HG03097 (cell line): Measurements from ENCODE around the gene LINGO4.
"Not testable (repeated sequence)": the region's sequence is repeated elsewhere in the genome, so short reads cannot be mapped to it uniquely, and the experiment has no call there.

Experiments used
- ATAC-seq: cut with Tn5 transposase; IDR thresholded peaks from one replicate; pipeline ENCODE4 v1.9.1; 2021; ENCODE audit not compliant: unreplicated experiment, low FRiP score

The LINGO4 gene

DNA sequence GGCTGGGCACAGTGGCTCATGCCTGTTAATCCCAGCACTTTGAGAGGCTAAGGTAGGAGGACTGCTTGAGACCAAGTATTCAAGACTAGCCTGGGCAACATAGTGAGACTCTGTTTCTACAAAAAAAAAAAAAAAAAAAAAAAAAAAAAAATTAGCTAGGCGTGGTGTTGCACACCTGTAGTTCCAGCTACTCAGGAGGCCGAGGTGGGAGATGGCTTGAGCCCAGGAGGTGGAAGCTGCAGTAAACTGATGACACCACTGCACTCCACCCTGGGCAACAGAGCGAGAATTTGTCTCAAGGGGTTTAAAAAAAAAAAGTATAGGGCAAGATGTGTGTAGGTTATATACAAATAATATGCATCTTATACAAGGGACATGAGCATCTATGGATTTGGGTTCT is 17.5 kb downstream of the LINGO4 start:
- no peak for ATAC-seq

DNA sequence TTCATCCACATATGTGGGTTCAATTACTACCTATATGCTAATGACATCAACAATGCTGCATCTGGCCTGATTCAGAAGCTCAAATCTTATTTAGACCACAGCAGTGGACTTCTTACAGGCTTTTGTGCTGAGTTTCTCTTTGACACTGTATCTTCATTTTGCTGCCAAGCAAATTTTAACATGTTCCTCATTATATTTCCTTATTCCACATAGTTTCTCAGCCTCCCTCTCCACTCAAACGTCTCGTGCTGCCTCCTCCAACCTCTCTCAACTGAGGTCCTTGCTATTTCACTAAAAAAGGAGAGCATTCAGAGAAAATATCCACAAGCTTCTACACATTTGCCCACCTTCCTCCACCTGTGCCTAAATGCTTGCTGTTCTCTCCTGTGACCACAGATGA is 21.4 kb downstream of the LINGO4 start:
- ATAC-seq = no peak

DNA sequence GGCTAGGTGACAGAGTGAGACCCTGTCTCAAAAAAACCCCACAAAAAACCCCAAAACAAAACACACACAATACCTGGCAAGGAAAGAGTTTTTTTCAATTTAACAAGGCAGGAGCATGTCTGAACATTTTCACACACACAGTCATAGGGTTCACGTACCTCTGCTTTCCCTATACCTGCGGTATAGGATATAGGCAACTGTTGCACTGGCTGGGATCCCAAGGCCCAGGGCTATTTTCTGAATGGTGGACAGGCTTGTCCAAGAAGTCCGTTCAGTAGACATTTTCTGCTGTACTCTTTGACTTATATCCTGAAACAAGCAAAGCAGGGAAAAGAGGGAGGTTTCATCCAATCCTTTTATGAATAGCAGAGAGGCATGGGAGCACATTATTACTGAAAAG is 22.5 kb downstream of the LINGO4 start:
- no peak for ATAC-seq

DNA sequence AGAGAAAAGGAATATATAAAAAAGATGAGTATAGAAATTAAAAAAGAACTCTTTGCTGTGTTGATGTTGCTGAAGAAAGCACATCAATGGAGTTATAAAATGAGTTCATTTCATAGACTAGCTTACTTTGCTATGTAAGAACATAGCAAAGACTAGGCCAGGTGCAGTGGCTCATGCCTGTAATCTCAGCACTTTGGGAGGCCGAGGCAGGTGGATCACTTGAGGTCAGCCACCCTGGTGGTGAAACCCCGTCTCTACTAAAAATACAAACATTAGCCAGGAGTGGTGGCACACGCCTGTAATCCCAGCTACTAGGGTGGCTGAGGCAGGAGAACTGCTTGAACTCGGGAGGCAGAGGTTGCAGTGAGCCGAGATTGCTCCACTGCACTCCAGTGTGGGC is 23.2 kb downstream of the LINGO4 start:
- ATAC-seq = not testable (repeated sequence)

DNA sequence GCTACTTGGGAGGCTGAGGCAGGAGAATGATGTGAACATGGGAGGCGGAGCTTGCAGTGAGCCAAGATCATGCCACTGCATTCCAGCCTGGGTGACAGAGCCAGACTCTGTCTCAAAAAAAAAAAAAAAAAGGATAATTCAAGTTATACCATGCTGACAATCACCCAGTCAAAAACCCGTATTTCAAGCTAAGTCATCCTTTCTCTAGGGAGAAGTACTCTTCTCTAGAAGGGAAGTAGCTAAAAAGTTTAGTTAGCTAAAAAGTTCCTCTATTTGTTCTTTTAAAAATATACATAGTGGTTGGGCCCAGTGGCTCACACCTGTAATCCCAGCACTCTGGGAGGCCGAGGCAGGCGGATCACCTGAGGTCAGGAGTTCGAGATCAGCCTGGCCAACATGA is 24.5 kb downstream of the LINGO4 start:
- ATAC-seq = not testable (repeated sequence)

- no peak for ATAC-seq
Measured at GRCh38 chr1:151779852-151780251, 25.4 kb downstream of the LINGO4 start.

- no peak for ATAC-seq
Measured at GRCh38 chr1:151777317-151777716, 27.9 kb downstream of the LINGO4 start.

DNA sequence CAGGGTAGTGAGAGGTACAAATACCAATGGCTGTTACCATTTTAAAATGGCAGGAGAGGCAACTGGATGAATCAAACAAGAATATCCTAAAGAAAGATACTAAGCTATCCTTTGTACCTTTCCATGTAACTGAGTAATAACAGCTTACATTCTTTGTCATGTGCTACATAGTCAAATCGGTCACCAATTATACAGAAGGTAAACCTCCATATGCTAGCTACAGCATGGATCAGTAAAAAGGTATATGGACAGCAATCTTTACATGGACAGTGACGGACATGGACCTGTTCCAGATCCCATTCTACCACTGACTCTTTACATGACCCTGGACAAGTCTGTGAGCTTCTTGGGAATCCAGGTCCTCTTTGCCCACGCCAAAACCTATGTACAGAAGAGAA is 28.6 kb downstream of the LINGO4 start:
- ATAC-seq = no peak

GRCh38 chr1:151775894-151776664 is 29.1 kb downstream of the LINGO4 start:
- ATAC-seq = no peak

- ATAC-seq = no peak
Measured at GRCh38 chr1:151774256-151774922, 30.8 kb downstream of the LINGO4 start.

GRCh38 chr1:151773702-151774101 is 31.5 kb downstream of the LINGO4 start:
- ATAC-seq = no peak

- ATAC-seq = not testable (repeated sequence)
Measured at GRCh38 chr1:151769270-151769669, 35.9 kb downstream of the LINGO4 start.

DNA sequence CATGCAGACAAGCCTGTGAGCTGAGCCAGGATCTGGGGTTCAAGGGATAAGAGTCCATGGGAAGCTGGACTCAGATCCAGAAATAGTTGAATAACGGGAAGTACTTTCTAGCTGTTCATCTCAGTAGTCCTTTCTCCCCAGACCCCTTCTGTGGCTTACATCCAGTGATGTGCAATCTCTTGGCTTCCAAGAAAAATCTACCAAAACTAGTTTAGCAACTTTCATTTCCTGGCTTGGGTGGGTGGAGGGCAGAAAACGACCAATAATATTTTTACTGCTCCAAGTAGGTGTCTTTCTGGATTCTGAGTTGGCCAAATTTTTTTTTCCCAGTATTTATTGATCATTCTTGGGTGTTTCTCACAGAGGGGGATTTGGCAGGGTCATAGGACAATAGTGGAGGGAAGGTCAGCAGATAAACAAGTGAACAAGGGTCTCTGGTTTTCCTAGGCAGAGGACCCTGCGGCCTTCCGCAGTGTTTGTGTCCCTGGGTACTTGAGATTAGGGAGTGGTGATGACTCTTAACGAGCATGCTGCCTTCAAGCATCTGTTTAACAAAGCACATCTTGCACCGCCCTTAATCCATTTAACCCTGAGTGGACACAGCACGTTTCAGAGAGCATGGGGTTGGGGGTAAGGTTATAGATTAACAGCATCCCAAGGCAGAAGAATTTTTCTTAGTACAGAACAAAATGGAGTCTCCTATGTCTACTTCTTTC is 36.7 kb downstream of the LINGO4 start:
- not testable (repeated sequence) for ATAC-seq

- no peak for ATAC-seq
Measured at GRCh38 chr1:151763990-151764389, 41.2 kb downstream of the LINGO4 start.

DNA sequence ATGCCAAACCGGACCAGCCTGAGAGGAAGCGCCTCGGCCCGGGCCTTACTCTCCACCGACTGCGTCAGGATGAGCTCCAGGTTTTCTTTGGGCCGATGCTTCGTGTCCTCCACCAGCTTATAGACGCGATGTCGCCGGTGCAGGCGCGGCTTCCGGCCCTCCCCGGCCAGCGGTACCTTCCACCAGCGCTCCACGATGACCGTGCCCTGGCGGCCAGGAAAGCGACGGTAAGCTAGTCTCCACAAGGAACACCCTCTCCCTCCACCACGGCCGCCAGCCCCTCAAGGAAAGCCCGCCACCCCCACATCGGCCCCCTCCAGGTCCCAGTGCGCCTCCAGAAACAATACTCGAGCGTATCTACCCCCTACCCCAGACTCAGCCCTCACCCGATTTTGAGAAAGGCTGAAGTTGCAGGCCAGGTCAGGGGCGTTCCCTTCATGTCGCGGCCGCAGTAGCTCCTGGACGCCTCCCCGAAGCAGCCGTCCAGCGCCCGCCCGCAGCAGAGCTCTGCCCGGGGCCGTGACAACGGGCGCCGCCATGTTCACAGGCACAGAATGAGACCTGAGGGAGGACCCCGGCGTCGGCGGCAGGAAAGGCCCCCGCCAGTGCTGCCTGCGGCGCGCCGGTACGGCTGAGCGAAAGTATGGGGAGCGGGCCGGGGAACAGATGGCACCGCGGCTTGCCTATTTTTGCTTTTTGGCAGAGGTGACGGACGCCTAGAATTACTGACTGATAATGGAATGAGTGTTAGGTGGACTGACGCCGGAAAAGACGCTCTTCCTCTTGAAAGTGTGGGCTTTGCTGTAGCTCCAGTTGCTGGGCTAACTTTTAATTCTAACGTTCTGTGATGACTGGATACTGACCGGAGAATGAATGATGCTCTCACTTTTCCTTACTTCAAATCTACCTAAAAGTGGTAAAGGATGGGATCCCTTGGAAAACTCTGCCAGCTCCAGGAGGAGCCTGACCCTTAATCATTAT is 42.0 kb downstream of the LINGO4 start, which contains the start of gene MRPL9:
TSS of gene MRPL9 (minus strand) at position 556 of the 981 bp plus-strand sequence. CDS start at position 539, 17 bp downstream.
- peak; percentile 90 for ATAC-seq

- no peak for ATAC-seq
Measured at GRCh38 chr1:151760597-151761385, 44.4 kb downstream of the LINGO4 start.

DNA sequence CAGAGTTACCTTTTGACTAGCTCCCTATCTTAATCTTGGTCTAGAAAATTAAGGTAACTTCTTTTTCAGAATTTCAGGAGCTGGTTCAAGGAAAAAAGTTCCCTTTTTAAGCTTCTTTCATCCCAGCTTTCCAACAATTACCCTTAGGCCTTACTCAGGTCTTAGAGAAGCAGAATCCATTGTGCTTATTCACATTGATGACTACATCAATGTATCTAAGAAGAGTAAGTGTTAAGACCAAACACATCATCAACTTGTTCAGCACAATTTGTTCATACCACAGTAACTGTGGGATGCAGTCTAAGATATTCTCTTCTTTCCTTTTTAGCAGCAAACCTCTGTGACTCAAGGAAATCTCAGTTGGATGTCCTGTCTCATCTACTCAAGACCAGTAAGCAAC is 46.0 kb downstream of the LINGO4 start:
- no peak for ATAC-seq

DNA sequence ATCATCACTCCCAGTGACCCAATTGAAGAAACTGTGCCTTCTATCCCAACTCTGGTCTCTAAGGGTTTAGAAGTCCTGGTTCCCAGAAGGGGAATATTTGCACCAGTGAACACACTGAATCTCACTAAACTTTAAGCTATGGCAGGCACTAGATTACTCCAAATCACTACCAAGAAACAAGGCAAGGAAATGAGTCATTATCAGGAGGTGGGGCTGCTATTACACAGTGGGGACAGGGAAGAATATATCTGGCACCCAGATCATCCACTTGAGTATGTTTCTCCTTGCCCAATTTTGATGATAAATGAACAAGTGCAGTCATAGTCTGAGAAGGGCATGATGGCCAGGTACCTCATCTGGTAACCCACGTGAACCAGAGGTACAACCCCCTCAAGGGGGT is 48.9 kb downstream of the LINGO4 start:
- no peak for ATAC-seq
